H1 (cell line): Measurements from ENCODE around the gene NR5A2. TPM values are rescaled to one million over a fixed set of nuclear protein-coding genes. Genes with fewer than 3 reads are reported as not detected.

Experiments
- CTCF ChIA-PET: fragments of 300-600 bp; sonication (Branson Sonifier 250); formaldehyde crosslinking; loops from one replicate; lab custom pipeline; 2021; ENCODE audit not compliant: partially characterized antibody; lab: Charles Lee
- POLR2A ChIA-PET: fragments of 300-600 bp; sonication (Branson Sonifier 250); formaldehyde crosslinking; loops from one replicate; lab custom pipeline; 2021; ENCODE audit warnings: inconsistent platforms; ENCODE audit not compliant: partially characterized antibody; lab: Charles Lee
- DNase-seq, 2 experiments: peaks; one replicate each; pipeline versions ENCODE4 v3.0.0 to v3.0.0-alpha.2; 2010 to 2022; ENCODE audit warnings: low spot score in 2 of 2, low read depth in 1 of 2, mixed read lengths in 1 of 2
- FAIRE-seq: peaks from 2 replicates; lab custom pipeline; 2011; peaks lifted over from hg19 to GRCh38; lab: Jason Lieb, UNC
- H2AFZ ChIP-seq: 2 replicates; pipeline ENCODE4 v1.8.1; 2012; ENCODE audit warnings: low read length, inconsistent platforms
- H2AK5ac ChIP-seq: 2 replicates; pipeline ENCODE4 v1.6.1; 2013; ENCODE audit warnings: low read depth, low read length
- H2BK120ac ChIP-seq: replicated peaks from 2 replicates; pipeline ENCODE3; 2013; ENCODE audit warnings: low read depth, low read length, inconsistent platforms
- H2BK12ac ChIP-seq: 2 replicates; pipeline ENCODE4 v1.6.1; 2013; ENCODE audit warnings: low read depth, low read length
- H2BK15ac ChIP-seq: 2 replicates; pipeline ENCODE4 v1.6.1; 2013; ENCODE audit warnings: low read length
- H2BK20ac ChIP-seq: 2 replicates; pipeline ENCODE4 v1.6.1; 2013; ENCODE audit warnings: low read length
- H2BK5ac ChIP-seq: 2 replicates; pipeline ENCODE4 v1.6.1; 2013; ENCODE audit warnings: low read depth, low read length
- H3K14ac ChIP-seq: 2 replicates; pipeline ENCODE4 v1.6.1; 2013; ENCODE audit warnings: inconsistent platforms; ENCODE audit not compliant: insufficient read length
- H3K18ac ChIP-seq: 2 replicates; pipeline ENCODE4 v1.6.1; 2013; ENCODE audit warnings: low read length; ENCODE audit errors: extremely low read depth
- H3K23ac ChIP-seq: 2 replicates; pipeline ENCODE4 v1.6.1; 2013; ENCODE audit warnings: inconsistent platforms; ENCODE audit not compliant: insufficient read length
- H3K23me2 ChIP-seq: 2 replicates; pipeline ENCODE4 v1.6.1; 2013; ENCODE audit warnings: low read depth, low read length
- H3K27ac ChIP-seq: 2 replicates; pipeline ENCODE4 v1.6.1; 2011; ENCODE audit warnings: low read depth, low read length, inconsistent platforms
- H3K27me3 ChIP-seq, 4 experiments: replicated peaks in 1 of 4; 1 replicate in 1 of 4; 2 replicates in 3 of 4; pipeline versions ENCODE4 v1.6.1 to v1.8.1; 2011 to 2013; ENCODE audit warnings: low read length in 3 of 4, mild to moderate bottlenecking in 3 of 4, inconsistent platforms in 2 of 4, mixed read lengths in 2 of 4, moderate library complexity in 1 of 4; ENCODE audit not compliant: control insufficient read depth in 3 of 4, insufficient read depth in 3 of 4; ENCODE audit errors: extremely low read depth in 1 of 4
- H3K36me3 ChIP-seq, 4 experiments: 2 replicates each; pipeline versions ENCODE4 v1.6.1 to v1.8.1; 2011 to 2013; ENCODE audit warnings: mild to moderate bottlenecking in 4 of 4, low read length in 3 of 4, moderate library complexity in 2 of 4, control low read depth in 1 of 4, inconsistent platforms in 1 of 4; ENCODE audit not compliant: insufficient read depth in 4 of 4, control insufficient read depth in 2 of 4
- H3K4ac ChIP-seq: replicated peaks from 2 replicates; pipeline ENCODE3; 2013; ENCODE audit warnings: low read length, low read depth, mixed read lengths, inconsistent platforms; ENCODE audit not compliant: insufficient read length
- H3K4me1 ChIP-seq, 4 experiments: replicated peaks in 1 of 4; 1 replicate in 1 of 4; 2 replicates in 3 of 4; pipeline versions ENCODE4 v1.6.1 to v1.8.1; 2011 to 2013; ENCODE audit warnings: low read length in 3 of 4, inconsistent platforms in 2 of 4, mixed read lengths in 1 of 4; ENCODE audit not compliant: insufficient read depth in 4 of 4, control insufficient read depth in 3 of 4
- H3K4me2 ChIP-seq, 2 experiments: 2 replicates each; pipeline versions ENCODE4 v1.6.1 to v1.8.1; 2011 to 2013; ENCODE audit warnings: low read depth in 2 of 2, low read length in 2 of 2, control low read depth in 1 of 2, inconsistent platforms in 1 of 2, mild to moderate bottlenecking in 1 of 2; ENCODE audit not compliant: insufficient read depth in 1 of 2
- H3K4me3 ChIP-seq, 4 experiments: fragments of 200-600, 300-600 bp in 1 of 4; sonication (generic), shearing (Covaris generic), sonication (Bioruptor Twin) in 1 of 4; 2 replicates each; pipeline versions ENCODE4 v1.5.1 to v1.8.1; 2011 to 2016; ENCODE audit warnings: low read length in 4 of 4, low read depth in 3 of 4, control low read depth in 2 of 4, inconsistent platforms in 2 of 4, mild to moderate bottlenecking in 2 of 4, mixed read lengths in 1 of 4, moderate library complexity in 1 of 4; ENCODE audit not compliant: insufficient read depth in 2 of 4; ENCODE audit errors: extremely low read depth in 1 of 4
- H3K56ac ChIP-seq: replicated peaks from 2 replicates; pipeline ENCODE3; 2013; ENCODE audit warnings: low read depth, mild to moderate bottlenecking, mixed read lengths, low read length, inconsistent platforms; ENCODE audit not compliant: insufficient read length
- H3K79me1 ChIP-seq: 2 replicates; pipeline ENCODE4 v1.6.1; 2013; ENCODE audit warnings: low read depth, low read length, control low read depth
- H3K79me2 ChIP-seq, 2 experiments: 2 replicates each; pipeline versions ENCODE4 v1.6.1 to v1.8.1; 2012 to 2013; ENCODE audit warnings: low read length in 2 of 2, mild to moderate bottlenecking in 2 of 2, inconsistent platforms in 1 of 2; ENCODE audit not compliant: insufficient read depth in 2 of 2, control insufficient read depth in 1 of 2
- H3K9ac ChIP-seq, 4 experiments: replicated peaks in 1 of 4; 1 replicate in 1 of 4; 2 replicates in 3 of 4; pipeline versions ENCODE4 v1.6.1 to v1.8.1; 2011 to 2013; ENCODE audit warnings: low read depth in 3 of 4, low read length in 3 of 4, control low read depth in 2 of 4, mild to moderate bottlenecking in 2 of 4, moderate library complexity in 2 of 4, inconsistent platforms in 1 of 4; ENCODE audit errors: extremely low read depth in 1 of 4
- H3K9me3 ChIP-seq, 2 experiments: 2 replicates each; pipeline versions ENCODE4 v1.6.1 to v1.8.1; 2012 to 2013; ENCODE audit warnings: mild to moderate bottlenecking in 2 of 2, moderate library complexity in 2 of 2, control low read depth in 1 of 2, inconsistent platforms in 1 of 2, low read depth in 1 of 2, low read length in 1 of 2, mixed read lengths in 1 of 2; ENCODE audit not compliant: insufficient read depth in 2 of 2
- H4K20me1 ChIP-seq, 2 experiments: replicated peaks in 1 of 2; 2 replicates each; pipeline versions ENCODE3 to v1.8.1; 2011 to 2013; ENCODE audit warnings: inconsistent platforms in 2 of 2, low read length in 2 of 2, mild to moderate bottlenecking in 1 of 2; ENCODE audit not compliant: insufficient read depth in 2 of 2, control insufficient read depth in 1 of 2
- H4K5ac ChIP-seq: 2 replicates; pipeline ENCODE4 v1.6.1; 2013; ENCODE audit warnings: low read length, low read depth, mixed read lengths, inconsistent platforms; ENCODE audit not compliant: insufficient read length
- H4K8ac ChIP-seq: 2 replicates; pipeline ENCODE4 v1.8.0; 2013; ENCODE audit warnings: mild to moderate bottlenecking, moderate library complexity, low read length, inconsistent platforms; ENCODE audit not compliant: insufficient read depth; ENCODE audit errors: extremely low read depth
- H4K91ac ChIP-seq: replicated peaks from 2 replicates; pipeline ENCODE3; 2013; ENCODE audit warnings: low read length, mixed read lengths, inconsistent platforms; ENCODE audit not compliant: insufficient read length
- BRCA1 ChIP-seq: IDR thresholded peaks from 2 replicates; pipeline ENCODE4 v1.6.1; 2012; ENCODE audit warnings: low read depth, low read length, improper control_type of control experiment
- EGR1 ChIP-seq: IDR thresholded peaks from 2 replicates; pipeline ENCODE4 v1.6.1; 2011; ENCODE audit warnings: low read depth, low read length, borderline replicate concordance
- EP300 ChIP-seq, 2 experiments: IDR thresholded peaks; 1 replicate in 1 of 2; 2 replicates in 1 of 2; pipeline ENCODE4 v1.6.1; 2011 to 2012; ENCODE audit warnings: low read depth in 2 of 2, low read length in 2 of 2, mild to moderate bottlenecking in 2 of 2, borderline replicate concordance in 1 of 2, inconsistent platforms in 1 of 2, moderate library complexity in 1 of 2
- EZH2 ChIP-seq: fragments of 200-600 bp; sonication (generic); IDR thresholded peaks from 2 replicates; pipeline ENCODE4 v1.7.1; 2012; ENCODE audit warnings: low read depth, mild to moderate bottlenecking, moderate library complexity, low read length, inconsistent platforms; ENCODE audit not compliant: severe bottlenecking
- KDM5A ChIP-seq: fragments of 200-600 bp; IDR thresholded peaks from 2 replicates; pipeline ENCODE4 v1.7.1; 2012; ENCODE audit warnings: mild to moderate bottlenecking, low read length, inconsistent platforms, mixed read lengths
- MAFK ChIP-seq: IDR thresholded peaks from 2 replicates; pipeline ENCODE4 v1.6.1; 2012; ENCODE audit warnings: low read depth, mild to moderate bottlenecking, improper control_type of control experiment, low read length
- POLR2A ChIP-seq, 2 experiments: IDR thresholded peaks; 1 replicate in 1 of 2; 2 replicates in 1 of 2; pipeline ENCODE4 v1.6.1; 2011; ENCODE audit warnings: low read depth in 2 of 2, low read length in 2 of 2, mild to moderate bottlenecking in 2 of 2; ENCODE audit errors: control extremely low read depth in 1 of 2
- POLR2AphosphoS5 ChIP-seq: IDR thresholded peaks from 2 replicates; pipeline ENCODE4 v1.6.1; 2011; ENCODE audit warnings: low read depth, low read length
- RNF2 ChIP-seq: fragments of 200-900, 300-1000 bp; sonication (generic); IDR thresholded peaks from 2 replicates; pipeline ENCODE4 v1.7.1; 2016; ENCODE audit warnings: borderline replicate concordance, low read depth, mild to moderate bottlenecking, antibody characterized with exemption, low read length; ENCODE audit not compliant: poor library complexity, severe bottlenecking; ENCODE audit errors: missing control alignments
- SAP30 ChIP-seq: fragments of 300-600 bp; sonication (generic); IDR thresholded peaks from 2 replicates; pipeline ENCODE4 v1.7.1; 2012; ENCODE audit warnings: low read length, moderate library complexity, mild to moderate bottlenecking, inconsistent platforms; ENCODE audit not compliant: insufficient read depth, insufficient replicate concordance
- SP4 ChIP-seq: IDR thresholded peaks from 2 replicates; pipeline ENCODE4 v1.6.1; 2012; ENCODE audit warnings: low read length, inconsistent platforms
- TCF12 ChIP-seq: IDR thresholded peaks from 2 replicates; pipeline ENCODE4 v1.6.1; 2011; ENCODE audit warnings: low read depth, mild to moderate bottlenecking, low read length
- USF2 ChIP-seq: IDR thresholded peaks from 2 replicates; pipeline ENCODE4 v1.6.1; 2011; ENCODE audit warnings: low read length, improper control_type of control experiment
- ZNF274 ChIP-seq: IDR thresholded peaks from 2 replicates; pipeline ENCODE4 v1.7.0; 2012; ENCODE audit warnings: low read length, borderline replicate concordance; ENCODE audit errors: extremely low read depth
- WGBS, 2 experiments: shearing (Covaris generic) in 1 of 2; methylation state at CpG; one replicate each; pipeline versions ENCODE4 v1.1.6 to v1.1.7; 2013 to 2015; ENCODE audit warnings: low lambda C conversion rate in 2 of 2, mixed read lengths in 2 of 2, inconsistent platforms in 1 of 2, low coverage in 1 of 2, missing lambda C conversion rate in 1 of 2; ENCODE audit not compliant: insufficient replicate concordance in 2 of 2, insufficient coverage in 1 of 2, insufficient read length in 1 of 2; ENCODE audit errors: extremely low coverage in 1 of 2, missing lambda C conversion rate in 1 of 2; 5-methylcytosine and 5-hydroxymethylcytosine counted together
- polyA plus RNA-seq, 7 experiments: library from polyadenylated mRNA; depleted of rRNA in 3 of 7; stranded (reverse) in 5 of 7; unstranded in 2 of 7; fragments of >200 nt in 5 of 7; fragments of 200-250 nt in 2 of 7; gene quantifications; 1 replicate in 5 of 7; 2 replicates in 1 of 7; 4 replicates in 1 of 7; pipeline versions ENCODE4 v1.2.1 to v1.2.3, GENCODE V29; 2011 to 2013; ENCODE audit warnings: missing spikeins in 2 of 7, mixed read lengths in 2 of 7
- total RNA-seq: library from RNA; stranded (reverse); fragmentation: NEBNext Ultra II Directional; extraction: Animal tissue kit (Norgen Biotek cat#: 25700); gene quantifications from 2 replicates; pipeline ENCODE4 v1.2.1, GENCODE V29; 2021

NR5A2 gene
- total and polyA plus RNA-seq, 2 of the 8 experiments (the other 6 are each of a cell fraction or from before 2014, with no cell fraction given) = 1.7 to 11.6 TPM

- WGBS, 2 experiments = 87% methylated on average over 4 of the region's 4 CpGs; no CpG with 5 or more reads in 1 of the 2 experiments
- Histone ChIP-seq H3K14ac (no peak overlapping the region), H3K9ac (no peak overlapping the region), H3K79me1 (no peaks in the 10 kb centered on the region), H3K27ac (no peak overlapping the region), H3K27me3 (no peaks in the 10 kb centered on the region), H3K56ac (no peak overlapping the region), H3K23me2 (no peaks in the 10 kb centered on the region), H2BK12ac (no peak overlapping the region), H2AFZ (no peak overlapping the region), H2BK120ac (no peak overlapping the region), H2BK15ac (no peak overlapping the region), H3K23ac (no peak overlapping the region), H3K4me3 (no peak overlapping the region), H3K18ac (no peak overlapping the region), H4K5ac (no peak overlapping the region), H3K4me1 (no peaks in the 10 kb centered on the region), H3K9me3 (no peaks in the 10 kb centered on the region), H4K8ac (no peak overlapping the region), H4K91ac (no peak overlapping the region), H3K36me3 (no peaks in the 10 kb centered on the region), H2AK5ac (no peak overlapping the region), H2BK20ac (no peak overlapping the region), H3K4ac (no peak overlapping the region), H3K4me2 (no peak overlapping the region), H3K79me2 (no peaks in the 10 kb centered on the region), H2BK5ac (no peak overlapping the region), H4K20me1 (no peaks in the 10 kb centered on the region)
- FAIRE-seq = no peak
- POLR2A ChIA-PET = no interaction called here
- DNase-seq = no peak
- CTCF ChIA-PET = no interaction called here
- TF ChIP-seq USF2 (no peak), POLR2A (IDR thresholded peaks at IDR 0.05; ENCODE audit: control extremely low read depth in 1 of 2, low read depth in 2 of 2, low read length in 2 of 2) (no peak), EGR1 (no peak), MAFK (no peak), SAP30 (no peak), EZH2 (no peak), SP4 (no peak), TCF12 (no peak), KDM5A (no peak), BRCA1 (no peak), ZNF274 (no peak), POLR2AphosphoS5 (no peak), EP300 (IDR thresholded peaks at IDR 0.05; ENCODE audit: borderline replicate concordance in 1 of 2, low read depth in 2 of 2, low read length in 2 of 2) (no peak), RNF2 (no peak)
Observed at GRCh38 chr1:200166411-200166810, 138.9 kb downstream of the NR5A2 start.
